Daoy (cell line): ENCODE results near the gene OFD1. TPM values are rescaled to one million over a fixed set of nuclear protein-coding genes. Genes with fewer than 3 reads are reported as not detected.

Experiments used
- DNase-seq: peaks from one replicate; pipeline ENCODE4 v3.0.0-alpha.2; 2015; ENCODE audit warnings: low read depth
- total RNA-seq: library from RNA; depleted of rRNA; stranded (reverse); fragments of >200 nt; shearing (Covaris generic); gene quantifications from 2 replicates; pipeline ENCODE4 v1.2.3, GENCODE V29; 2014; rRNA removed

The OFD1 gene
- total RNA-seq: 6.2 and 10.2 TPM in 2 replicates

DNA sequence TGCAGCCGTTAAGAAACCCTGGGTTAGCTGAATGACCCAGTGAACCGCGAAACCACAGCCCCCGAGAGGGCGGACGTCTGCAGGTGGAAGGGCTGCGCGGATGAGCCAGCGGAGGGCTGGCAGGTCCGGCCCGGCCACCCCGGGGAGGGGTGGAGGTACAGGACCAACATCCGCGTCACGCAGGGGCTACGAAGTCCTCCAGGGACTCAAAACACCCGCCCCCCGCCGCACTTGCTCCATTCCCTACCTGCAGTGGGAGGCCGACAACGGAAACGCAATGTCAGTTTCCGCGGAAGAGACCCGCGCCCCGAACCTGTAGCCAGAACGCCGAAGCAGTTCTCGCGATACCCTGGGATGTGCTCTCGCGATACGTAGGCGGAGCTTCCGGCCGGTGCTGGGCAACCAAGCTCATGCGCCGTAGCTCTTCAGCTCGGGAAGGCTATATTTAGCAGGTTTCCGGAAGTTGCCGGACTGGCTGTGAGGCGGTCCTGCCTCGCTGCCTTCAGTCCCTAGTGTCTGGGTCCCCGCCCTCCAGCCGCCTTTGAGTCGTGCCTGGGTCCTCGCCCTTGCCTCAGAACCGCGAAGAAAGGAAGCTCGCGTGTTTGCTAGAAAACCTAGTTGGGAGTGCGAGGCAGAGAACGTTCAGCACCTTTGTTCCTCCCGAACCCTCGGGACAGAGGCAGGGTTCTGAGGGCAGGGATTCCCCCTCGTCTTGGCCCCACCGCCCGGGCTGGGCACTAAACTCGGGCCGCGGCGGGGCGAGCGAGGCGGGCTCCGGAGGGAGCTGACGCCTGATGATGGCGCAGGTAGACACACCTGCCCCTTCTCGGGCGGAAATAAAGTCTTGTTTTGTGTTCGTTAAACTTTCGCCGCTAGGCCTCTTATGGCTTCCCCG lies at the start of gene OFD1, which contains the start of gene TRAPPC2:
OFD1 (plus strand) TSS at position 471 of the 895 bp plus-strand sequence; CDS start at position 795, 324 bp downstream.
TRAPPC2 (minus strand) TSS at position 343 of the 895 bp plus-strand sequence. CDS start 14,657 bp downstream, outside the sequence.
- DNase-seq: peak; percentile 91

DNA sequence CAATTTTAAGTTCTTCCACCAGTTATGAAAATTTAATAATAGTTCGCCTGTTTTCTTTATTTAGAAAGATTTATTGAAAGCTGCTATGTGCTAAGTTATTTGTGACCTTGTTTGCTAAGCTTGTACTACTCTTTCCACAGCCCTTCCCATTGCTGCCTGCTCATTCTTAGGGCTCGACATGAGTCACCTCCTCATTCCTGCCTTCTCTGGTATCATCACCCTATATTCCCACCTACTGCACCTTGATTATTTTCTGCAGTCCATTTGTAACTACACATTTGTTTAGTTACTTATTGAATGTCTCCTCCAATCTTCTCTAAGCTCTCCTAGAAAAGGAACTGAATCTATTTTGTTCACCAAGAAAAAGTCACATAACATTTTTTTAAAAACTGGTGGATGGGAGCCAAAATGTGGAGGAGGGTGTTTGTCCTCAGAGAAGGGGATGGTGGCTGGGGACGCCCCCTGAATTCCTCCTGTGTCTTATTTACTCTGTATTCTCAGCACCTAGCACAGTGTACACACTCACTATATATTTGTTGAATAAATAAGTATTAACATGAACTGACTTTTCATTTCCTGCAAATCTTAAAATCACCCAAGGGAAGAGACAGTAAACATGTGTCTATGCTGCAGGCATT lies 49.3 kb upstream of the OFD1 start:
- peak; percentile 30 for DNase-seq

DNA sequence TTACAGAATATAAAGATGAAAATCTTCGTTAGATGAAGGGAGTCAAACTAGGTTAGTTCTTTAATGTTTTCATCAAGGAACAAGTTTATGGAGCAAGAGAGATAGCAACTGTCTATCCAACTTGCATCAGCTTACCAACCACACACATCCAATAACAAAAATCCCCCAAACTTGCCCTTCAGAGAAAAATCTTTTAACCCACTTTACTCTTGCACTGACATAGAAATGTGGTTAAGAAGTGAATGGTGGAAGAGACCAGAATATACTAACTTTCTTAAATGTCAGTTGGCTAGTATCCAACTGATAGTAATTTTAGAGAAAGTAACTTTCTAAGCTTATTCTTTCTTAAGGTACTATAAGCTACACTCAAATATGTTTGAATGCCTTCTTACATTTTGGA lies 47.3 kb upstream of the OFD1 start:
- DNase-seq: no peak

GRCh38 chrX:13688384-13688957 lies 46.1 kb upstream of the OFD1 start:
- no peak for DNase-seq

DNA sequence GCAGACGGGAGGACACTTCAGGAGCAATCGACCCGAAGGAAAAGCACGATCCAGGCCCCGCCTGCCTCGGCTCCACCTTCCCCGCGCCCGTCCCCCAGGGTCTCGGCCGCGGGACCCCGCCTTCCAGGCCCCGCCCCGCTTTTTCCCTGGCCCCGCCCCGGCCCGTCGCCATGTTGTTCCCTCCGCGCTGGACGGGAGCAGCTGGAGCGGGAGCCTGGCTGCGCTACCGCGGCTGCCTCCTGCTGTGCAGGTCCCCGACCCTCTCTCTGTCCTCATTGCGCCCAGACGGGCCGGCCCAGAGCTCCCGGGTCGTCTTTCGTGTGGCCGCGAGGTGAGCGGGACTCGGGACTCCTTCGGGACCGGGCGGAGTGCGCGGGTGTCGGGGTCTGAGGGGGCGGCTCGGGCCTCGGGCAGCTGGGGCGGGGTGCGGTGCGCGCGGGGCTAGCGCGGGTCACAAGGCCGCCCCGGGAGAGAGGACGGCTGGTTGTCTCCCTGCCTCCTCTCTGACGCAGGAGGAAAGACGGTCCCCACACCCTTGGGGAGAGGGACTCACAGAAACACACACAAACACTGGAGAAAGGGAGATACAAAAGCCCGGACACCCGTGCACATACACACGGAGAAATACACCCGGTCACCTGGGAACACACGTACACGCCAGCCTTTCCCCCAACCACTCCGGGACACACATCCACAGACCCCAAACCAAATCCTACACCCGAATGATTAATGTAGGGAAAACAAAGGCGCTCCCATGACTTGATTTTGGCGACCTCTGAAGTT lies 45.4 kb upstream of the OFD1 start, which contains the start of gene RAB9A:
RAB9A (plus strand) TSS at position 171 of the 783 bp plus-strand sequence. CDS start 19,619 bp downstream, outside the sequence.
- DNase-seq: peak; percentile 78

GRCh38 chrX:13689741-13690211 lies 44.8 kb upstream of the OFD1 start:
- DNase-seq: peak; percentile 14

DNA sequence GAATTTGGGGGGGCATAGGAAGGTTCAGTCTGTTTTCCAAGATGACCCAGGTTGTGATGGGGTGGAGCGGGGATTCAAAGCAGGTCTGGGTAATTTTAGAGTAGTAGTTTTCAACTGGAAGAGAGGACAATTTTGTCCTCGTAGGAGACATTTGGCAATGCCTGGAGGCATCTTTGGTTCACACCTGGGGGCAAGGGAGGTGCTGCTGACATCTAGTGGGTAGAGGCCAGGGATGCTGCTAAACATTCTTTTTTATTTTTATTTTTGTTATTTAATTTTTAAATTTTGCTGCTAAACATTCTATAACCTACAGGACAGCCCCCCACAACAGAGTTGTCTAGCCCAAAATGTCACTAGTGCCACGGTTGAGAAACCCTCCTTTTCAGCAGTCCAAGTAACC lies 43.7 kb upstream of the OFD1 start:
- no peak for DNase-seq

DNA sequence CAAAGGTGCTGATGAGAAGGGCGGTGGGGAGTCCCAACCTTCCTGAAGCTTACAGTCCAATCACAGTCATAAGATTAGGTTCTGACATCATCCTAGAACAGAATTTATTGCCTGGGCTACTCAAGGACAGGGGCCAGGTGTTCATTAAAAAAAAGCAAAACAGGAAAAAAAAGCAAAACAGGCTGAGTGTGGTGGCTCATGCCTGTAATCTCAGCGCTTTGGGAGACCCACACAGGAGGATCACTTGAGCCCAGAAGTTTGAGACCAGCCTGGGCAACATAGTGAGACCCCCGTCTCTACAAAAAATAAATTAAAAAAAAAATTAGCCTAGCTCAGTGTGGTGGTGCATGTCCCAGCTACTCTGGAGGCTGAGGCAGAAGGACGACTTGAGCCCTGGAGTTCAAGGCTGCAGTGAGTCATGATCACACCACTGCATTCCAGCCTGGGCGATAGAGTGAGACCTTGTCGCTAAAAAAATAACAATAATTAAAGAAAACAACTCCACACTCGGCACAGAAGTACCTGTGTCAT lies 42.6 kb upstream of the OFD1 start:
- peak; percentile 33 for DNase-seq

GRCh38 chrX:13692771-13693231 lies 41.7 kb upstream of the OFD1 start:
- no peak for DNase-seq

- DNase-seq: no peak
These were observed 41.1 kb upstream of the OFD1 start for GRCh38 chrX:13693341-13693961.

- DNase-seq: peak; percentile 8
These were observed 40.2 kb upstream of the OFD1 start for GRCh38 chrX:13694359-13694758.

GRCh38 chrX:13694983-13695382 lies 39.6 kb upstream of the OFD1 start:
- no peak for DNase-seq

DNA sequence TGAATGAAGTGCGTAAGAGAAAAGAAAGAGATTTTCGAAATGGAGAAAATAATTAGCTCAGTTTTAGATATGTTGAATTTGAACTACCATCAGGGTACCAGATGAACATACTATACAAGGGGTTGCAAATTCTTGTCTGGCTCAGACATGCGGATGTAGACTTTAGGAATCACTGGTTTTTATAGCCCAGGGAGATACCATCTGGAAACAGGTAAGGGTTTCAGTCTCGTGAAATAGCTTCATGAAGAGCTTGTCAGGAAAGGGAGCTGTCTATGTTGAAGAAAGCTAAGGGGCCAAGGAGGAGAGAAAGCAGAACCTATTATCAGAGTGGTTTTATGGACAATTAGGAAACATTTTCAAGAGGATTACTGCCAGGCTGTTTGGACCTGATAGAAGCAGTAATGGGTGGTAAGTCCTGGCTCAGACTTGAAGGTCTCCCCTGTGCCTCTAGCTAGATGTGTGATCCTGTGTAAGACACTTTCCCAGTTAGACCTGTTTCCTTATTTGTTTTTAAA lies 38.9 kb upstream of the OFD1 start:
- DNase-seq: no peak

DNA sequence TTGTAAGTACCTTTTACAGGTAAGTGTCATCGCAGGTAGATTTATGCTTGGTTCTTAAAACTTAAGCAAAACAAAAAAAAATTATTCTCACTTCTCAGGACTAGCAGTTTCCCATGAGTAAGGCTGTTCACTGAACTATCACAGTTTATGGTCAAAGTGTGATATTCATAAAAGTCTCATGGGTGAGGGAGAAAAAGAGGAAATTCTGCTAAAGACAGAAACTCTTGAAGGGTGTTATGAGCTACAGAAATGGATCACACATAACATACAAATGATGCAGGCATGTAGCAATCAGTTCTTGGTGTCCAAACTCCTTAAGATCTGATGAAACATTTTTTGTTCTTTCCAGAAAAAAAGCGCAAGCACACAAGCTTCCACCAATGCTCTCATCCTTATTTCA lies 37.1 kb upstream of the OFD1 start:
- DNase-seq: no peak

DNA sequence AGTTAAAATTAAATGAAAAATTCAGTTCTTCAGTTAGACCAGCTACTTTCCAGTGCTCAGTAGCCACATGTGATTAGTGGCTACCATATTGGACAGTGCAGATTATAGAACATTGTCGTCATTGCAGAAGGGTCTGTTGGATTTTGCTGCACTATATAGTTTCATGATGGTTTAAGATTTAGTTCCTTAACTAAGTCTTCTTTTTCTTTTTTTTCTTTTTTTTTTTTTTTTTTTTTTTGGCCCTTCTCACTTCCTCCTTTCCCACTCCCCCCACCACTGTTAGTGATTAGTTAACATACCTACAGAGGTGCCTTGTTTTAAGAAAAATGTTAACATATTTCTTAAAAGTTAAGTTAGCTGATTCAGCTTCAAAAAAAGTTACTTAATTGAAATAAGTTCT lies 36.6 kb upstream of the OFD1 start:
- no peak for DNase-seq

- DNase-seq: no peak
These were observed 36.1 kb upstream of the OFD1 start for GRCh38 chrX:13698432-13698831.

- peak; percentile 14 for DNase-seq
These were observed 35.2 kb upstream of the OFD1 start for GRCh38 chrX:13699183-13699826.

DNA sequence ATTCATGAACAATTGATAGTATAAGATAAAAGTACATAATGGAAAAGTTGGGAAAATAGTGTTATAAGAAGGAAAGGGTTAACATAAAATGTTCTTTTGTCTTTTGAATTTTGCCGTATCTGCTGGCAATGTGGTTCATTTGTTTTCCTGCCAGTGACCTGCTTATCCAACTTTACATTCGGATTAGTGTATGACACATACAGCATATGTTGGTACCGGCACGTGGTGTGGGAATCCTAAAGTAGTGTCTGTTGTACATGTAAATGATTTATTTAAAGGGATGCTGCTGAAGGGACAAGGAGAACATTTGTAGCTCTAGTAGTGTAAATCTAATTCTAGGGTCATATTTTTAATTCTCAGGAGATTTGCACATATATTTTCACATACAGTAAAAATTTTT lies 34.2 kb upstream of the OFD1 start:
- no peak for DNase-seq

- DNase-seq: no peak
These were observed 32.3 kb upstream of the OFD1 start for GRCh38 chrX:13702111-13702789.
